ENCODE measurements around the gene S100A16.
A peak's percentile ranks its signal among the peaks of the same experiment; 100 is the strongest.

S100A16 gene

GRCh38 chr1:153639280-153639679 is 26.3 kb upstream of the S100A16 start:
- TF ChIP-seq CTCF (IDR thresholded peaks at IDR 0.05; ENCODE audit: borderline replicate concordance, insufficient read depth, low read depth, low read length), result no peak
- no peak overlapping the region for H3K4me3 ChIP-seq (ENCODE audit: low read depth, low read length)

GRCh38 chr1:153638261-153638660 is 25.3 kb upstream of the S100A16 start:
- TF ChIP-seq CTCF (IDR thresholded peaks at IDR 0.05; ENCODE audit: borderline replicate concordance, insufficient read depth, low read depth, low read length), result no peak
- H3K4me3 ChIP-seq (ENCODE audit: low read depth, low read length), result no peak overlapping the region

- no peak overlapping the region for H3K4me3 ChIP-seq (ENCODE audit: low read depth, low read length)
- TF ChIP-seq CTCF (IDR thresholded peaks at IDR 0.05; ENCODE audit: borderline replicate concordance, insufficient read depth, low read depth, low read length), result no peak
Observed at GRCh38 chr1:153636312-153636711, 23.4 kb upstream of the S100A16 start.

- no peak for TF ChIP-seq CTCF (IDR thresholded peaks at IDR 0.05; ENCODE audit: borderline replicate concordance, insufficient read depth, low read depth, low read length)
- H3K4me3 ChIP-seq (ENCODE audit: low read depth, low read length), result no peak overlapping the region
Observed at GRCh38 chr1:153635872-153636271, 22.9 kb upstream of the S100A16 start.

- peak within 1 kb of the TSS; percentile 72 for H3K4me3 ChIP-seq (ENCODE audit: low read depth, low read length)
- no peak for TF ChIP-seq CTCF (IDR thresholded peaks at IDR 0.05; ENCODE audit: borderline replicate concordance, insufficient read depth, low read depth, low read length)
Observed at GRCh38 chr1:153633754-153634665, 21.1 kb upstream of the S100A16 start, which contains the start of gene CHTOP. CHTOP (plus strand) TSS chr1:153634066; CDS start chr1:153636589, 2,523 bp downstream.

GRCh38 chr1:153633161-153633753 is 20.3 kb upstream of the S100A16 start:
- TF ChIP-seq CTCF (IDR thresholded peaks at IDR 0.05; ENCODE audit: borderline replicate concordance, insufficient read depth, low read depth, low read length), result no peak
- peak overlapping the region; percentile 36 for H3K4me3 ChIP-seq (ENCODE audit: low read depth, low read length)
